K562 (cell line): ENCODE results near the gene NCOR2. TPM values are rescaled to one million over a fixed set of nuclear protein-coding genes. Genes with fewer than 3 reads are reported as not detected.

ENCODE experiments used
- ATAC-seq: fragments of 200-7000 bp; cut with Tn5 transposase; 3 replicates; pipeline ENCODE4 v1.9.1; 2020; ENCODE audit warnings: moderate library complexity
- BruUV-seq: library from RNA; stranded (reverse); fragments of 400-500 nt; replicated peaks from 2 replicates; lab custom pipeline; 2021; lab: Mats Ljungman, UMichigan
- CTCF ChIA-PET: fragments of 300-600 bp; formaldehyde crosslinking; extraction: SDS; loops from one replicate; lab custom pipeline; 2021; ENCODE audit warnings: low intra/inter-chr PET ratio; lab: Yijun Ruan, JAX
- POLR2A ChIA-PET: fragments of 300-600, 350-650 bp; sonication (Branson Sonifier 250); formaldehyde crosslinking; extraction: SDS; loops from one replicate; lab custom pipeline; 2021; ENCODE audit warnings: antibody characterized with exemption, inconsistent platforms; lab: Yijun Ruan, JAX
- DNase-seq, 4 experiments: peaks; one replicate each; pipeline versions ENCODE4 v3.0.0 to v3.0.0-alpha.2; 2011 to 2018; ENCODE audit warnings: low spot score in 3 of 4, mixed read lengths in 3 of 4; ENCODE audit errors: extremely low read depth in 1 of 4
- FAIRE-seq: peaks from 2 replicates; lab custom pipeline; 2011; peaks lifted over from hg19 to GRCh38; lab: Jason Lieb, UNC
- H2AFZ ChIP-seq: 2 replicates; pipeline ENCODE4 v1.6.0; 2011; ENCODE audit warnings: low read depth, low read length, control low read depth, inconsistent platforms
- H3K27ac ChIP-seq: fragments of 200-600 bp; 3 replicates; pipeline ENCODE4 v1.8.0; 2011; ENCODE audit warnings: low read depth, mild to moderate bottlenecking, control low read depth, inconsistent platforms, low read length, moderate library complexity, mixed read lengths; ENCODE audit errors: extremely low read depth
- H3K27me3 ChIP-seq, 2 experiments: fragments of 300-600 bp in 1 of 2; 2 replicates in 1 of 2; 3 replicates in 1 of 2; pipeline versions ENCODE4 v1.6.0 to v1.8.0; 2011; ENCODE audit warnings: inconsistent platforms in 2 of 2, low read length in 2 of 2, mild to moderate bottlenecking in 1 of 2, mixed read lengths in 1 of 2, moderate library complexity in 1 of 2; ENCODE audit not compliant: control insufficient read depth in 2 of 2, insufficient read depth in 2 of 2
- H3K36me3 ChIP-seq: fragments of 300-600 bp; 3 replicates; pipeline ENCODE4 v1.8.0; 2011; ENCODE audit warnings: mild to moderate bottlenecking, low read length, inconsistent platforms; ENCODE audit not compliant: control insufficient read depth, insufficient read depth
- H3K4me1 ChIP-seq, 2 experiments: fragments of 200-600 bp in 1 of 2; replicated peaks in 1 of 2; 2 replicates in 1 of 2; 3 replicates in 1 of 2; pipeline versions ENCODE4 v1.5.1 to v1.8.0; 2011; ENCODE audit warnings: inconsistent platforms in 2 of 2, low read length in 2 of 2, mild to moderate bottlenecking in 1 of 2, mixed read lengths in 1 of 2, moderate library complexity in 1 of 2; ENCODE audit not compliant: control insufficient read depth in 2 of 2, insufficient read depth in 2 of 2
- H3K4me2 ChIP-seq: 2 replicates; pipeline ENCODE4 v1.6.1; 2011; ENCODE audit warnings: low read length, control low read depth, inconsistent platforms, mixed read lengths; ENCODE audit not compliant: insufficient read depth
- H3K4me3 ChIP-seq: fragments of 200-600 bp; sonication (generic), shearing (Covaris generic); 2 replicates; pipeline ENCODE4 v1.5.1; 2016; ENCODE audit warnings: control low read depth, inconsistent platforms
- H3K79me2 ChIP-seq: fragments of 200-600 bp; 3 replicates; pipeline ENCODE4 v1.8.0; 2011; ENCODE audit warnings: low read length, inconsistent platforms; ENCODE audit not compliant: control insufficient read depth, insufficient read depth
- H3K9ac ChIP-seq, 2 experiments: 2 replicates each; pipeline versions ENCODE4 v1.6.0 to v1.6.1; 2011; ENCODE audit warnings: low read depth in 2 of 2, low read length in 2 of 2, control low read depth in 1 of 2, inconsistent platforms in 1 of 2, mild to moderate bottlenecking in 1 of 2, mixed read lengths in 1 of 2; ENCODE audit not compliant: insufficient read depth in 1 of 2
- H3K9me1 ChIP-seq: one replicate; pipeline ENCODE4 v1.6.0; 2011; ENCODE audit warnings: inconsistent platforms, mild to moderate bottlenecking, low read length, moderate library complexity; ENCODE audit not compliant: control insufficient read depth, insufficient read depth
- H3K9me3 ChIP-seq: replicated peaks from 2 replicates; pipeline ENCODE4 v1.5.1; 2011; ENCODE audit warnings: low read depth, low read length, inconsistent platforms; ENCODE audit not compliant: control insufficient read depth, insufficient read depth
- H4K20me1 ChIP-seq: replicated peaks from 2 replicates; pipeline ENCODE4 v1.6.1; 2011; ENCODE audit warnings: low read length, inconsistent platforms, mixed read lengths; ENCODE audit not compliant: control insufficient read depth, insufficient read depth
- ESRRA ChIP-seq: fragments of 450-650 bp; IDR thresholded peaks from 2 replicates; pipeline ENCODE4 v1.6.1; 2014; ENCODE audit warnings: low read depth, mild to moderate bottlenecking, moderate library complexity, borderline replicate concordance
- ILK ChIP-seq: fragments of 450-650 bp; IDR thresholded peaks from 2 replicates; pipeline ENCODE4 v1.6.1; 2016; ENCODE audit warnings: missing genetic modification characterization, low read depth, mild to moderate bottlenecking, missing compliant biosample characterization, moderate library complexity, borderline replicate concordance
- KLF13 ChIP-seq: fragments of 450-650 bp; IDR thresholded peaks from 2 replicates; pipeline ENCODE4 v1.6.1; 2016; ENCODE audit warnings: missing genetic modification characterization, low read depth, mild to moderate bottlenecking, missing compliant biosample characterization, moderate library complexity, borderline replicate concordance
- RAD21 ChIP-seq, 2 experiments: fragments of 250-450 bp in 1 of 2; fragments of 450-650 bp in 1 of 2; sonication (Bioruptor Pico) in 1 of 2; formaldehyde crosslinking in 1 of 2; IDR thresholded peaks in 1 of 2; conservative IDR thresholded peaks in 1 of 2; 2 replicates each; pipeline versions ENCODE4 v1.4.0 to v1.8.0; 2020 to 2022; ENCODE audit warnings: mild to moderate bottlenecking in 2 of 2, moderate library complexity in 1 of 2
- SAFB ChIP-seq: fragments of 200-400 bp; formaldehyde crosslinking; IDR thresholded peaks from 2 replicates; pipeline ENCODE4 v1.6.1; 2017; ENCODE audit warnings: low read depth, low read length, borderline replicate concordance
- ZBTB8A ChIP-seq: fragments of 450-650 bp; IDR thresholded peaks from 2 replicates; pipeline ENCODE4 v1.6.1; 2018; ENCODE audit warnings: mild to moderate bottlenecking, moderate library complexity; ENCODE audit not compliant: partially characterized antibody
- WGBS: fragments of 100-300 bp; shearing (Covaris generic); methylation state at CpG from one replicate; pipeline ENCODE4 v1.1.6; 2016; ENCODE audit warnings: low coverage, mixed read lengths; ENCODE audit not compliant: insufficient coverage; ENCODE audit errors: missing lambda C conversion rate; 5-methylcytosine and 5-hydroxymethylcytosine counted together
- in situ Hi-C: fragments of 300-500 bp; cut with MboI; formaldehyde crosslinking; loops from 4 replicates; pipeline ENCODE4 v1.15.0; 2018; ENCODE audit warnings: inconsistent platforms, mixed read lengths
- intact Hi-C: fragments of 100-400 bp; cut with micrococcal nuclease; formaldehyde crosslinking; loops from 2 replicates; pipeline ENCODE4 v1.14.2; 2022
- polyA plus RNA-seq, 8 experiments: library from polyadenylated mRNA; depleted of rRNA in 4 of 8; stranded (reverse) in 5 of 8; unstranded in 3 of 8; fragments of >200 nt; fragmentation: Nextera tagmentation in 2 of 8; fragmentation: Illumina TruSeq in 1 of 8; extraction: Ambion mirVana in 2 of 8; extraction: Trizol in 1 of 8; gene quantifications; 2 replicates each; pipeline versions ENCODE4 v1.2.1 to v1.2.3, GENCODE V29; 2011 to 2014; ENCODE audit warnings: inconsistent platforms in 1 of 8, missing spikeins in 1 of 8
- total RNA-seq, 7 experiments: library from RNA; depleted of rRNA in 6 of 7; stranded (reverse); fragments of >200 nt in 6 of 7; fragmentation: Illumina TruSeq in 2 of 7; extraction: Trizol in 2 of 7; gene quantifications; 2 replicates each; pipeline versions ENCODE4 v1.2.1 to v1.2.3, GENCODE V29; 2011 to 2021; ENCODE audit warnings: low replicate concordance in 1 of 7

The NCOR2 gene
- total and polyA plus RNA-seq, 9 of the 15 experiments (the other 6 are each of a cell fraction or from before 2014, with no cell fraction given), result 0.18 to 126 (median 8.4) TPM

DNA sequence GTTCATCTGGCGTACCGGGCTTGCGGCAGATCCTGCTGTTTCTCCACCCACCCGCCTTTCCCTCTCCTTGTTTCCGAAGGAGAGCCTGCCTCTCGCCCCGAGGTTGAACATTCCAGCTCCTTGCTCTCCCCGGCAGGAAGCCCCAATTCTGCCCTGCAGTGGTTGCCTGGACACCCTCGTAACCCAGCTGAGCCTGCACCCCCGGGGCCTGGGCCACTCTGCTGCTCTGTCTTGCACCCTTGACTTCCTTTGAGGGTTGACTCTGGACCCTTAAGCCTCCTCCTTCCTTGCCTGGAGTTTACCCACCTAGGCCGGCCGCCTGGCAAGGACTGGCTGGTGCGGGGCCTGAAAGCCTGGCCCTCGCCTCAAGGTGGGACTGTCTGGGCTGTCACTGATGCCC, 25.8 kb upstream of the NCOR2 start:
- 0 out of 2 replicates have a peak, but pooled peaks cover 3% of the 10 kb centered on the region for H3K9me3 ChIP-seq
- in situ Hi-C loops, result no loop called here
- H3K79me2 ChIP-seq, result no peaks in the 10 kb centered on the region
- TF ChIP-seq RAD21 (CRISPR knock-in tag; conservative IDR thresholded peaks at IDR 0.05 in 1 of 2, IDR thresholded peaks at IDR 0.05 in 1 of 2), result no peak
- TF ChIP-seq ZBTB8A, result no peak
- no peak for TF ChIP-seq SAFB
- TF ChIP-seq KLF13 (tag), result no peak
- TF ChIP-seq ILK, result no peak
- TF ChIP-seq ESRRA, result no peak
- TF ChIP-seq, all 486 proteins: peak for 0
- Histone ChIP-seq H3K27me3 (peaks cover 0 to 5% of the 10 kb centered on the region in 2 experiments; a peak in 2 of 5 replicates), H3K27ac (no peak overlapping the region), H3K4me3 (no peak overlapping the region), H3K9me1 (no peaks in the 10 kb centered on the region), H3K4me1 (peaks cover 14 to 16% of the 10 kb centered on the region in 2 experiments; a peak in 4 of 5 replicates), H3K9ac (peak overlapping the region in 1 of 2 experiments; percentile 57; a peak in 1 of 4 replicates), H2AFZ (no peak overlapping the region), H4K20me1 (no peaks in the 10 kb centered on the region), H3K36me3 (no peaks in the 10 kb centered on the region), H3K4me2 (no peak overlapping the region)
- BruUV-seq, result no TSS peak
- ATAC-seq (no peak), FAIRE-seq (no peak), DNase-seq (no peak)
- WGBS, result 69% methylated on average over 12 of the region's 14 CpGs
- intact Hi-C loops, result no loop called here
- CTCF ChIA-PET, result no interaction called here
- POLR2A ChIA-PET, result interaction anchor here (0.6 to 1.8 kb wide), 3 partner anchors 10 to 52 kb away, joined by 3 to 6 read pairs (median 3); no protein-coding TSS in a partner anchor
